ENCODE results near the gene RNASEH1. TPM values are rescaled to one million over a fixed set of nuclear protein-coding genes. Genes with fewer than 3 reads are reported as not detected.

The RNASEH1 gene
- total RNA-seq, 1 experiment from 2014 or later = 38.2 TPM

- intact Hi-C loops (cut with micrococcal nuclease) = no loop called here
- DNase-seq (ENCODE audit: low read depth, low spot score) = no peak
- Histone ChIP-seq H3K9me3 (ENCODE audit: control insufficient read depth in 1 of 2, insufficient read depth in 1 of 2, low read depth in 1 of 2, low read length in 2 of 2) (no peaks in the 10 kb centered on the region), H3K27me3 (ENCODE audit: insufficient read depth, low read length) (no peaks in the 10 kb centered on the region), H2AFZ (ENCODE audit: low read depth, low read length, poor library complexity, severe bottlenecking) (no peak overlapping the region), H3K9me2 (ENCODE audit: insufficient read depth) (no peaks in the 10 kb centered on the region), H3K4me2 (ENCODE audit: low read length) (no peak overlapping the region), H3K36me3 (ENCODE audit: control insufficient read depth in 1 of 2, insufficient read depth in 2 of 2, low read length in 2 of 2) (0 out of 4 replicates have a peak, but pooled peaks cover 0 to 3% of the 10 kb centered on the region in 2 experiments), H3K9ac (ENCODE audit: low read length) (no peak overlapping the region), H4K20me1 (ENCODE audit: insufficient read depth) (no peaks in the 10 kb centered on the region), H3K4me3 (replicated peaks in 1 of 2; ENCODE audit: low read depth in 1 of 2, low read length in 2 of 2) (no peak overlapping the region), H3K79me2 (ENCODE audit: insufficient read depth, low read length) (no peaks in the 10 kb centered on the region), H3K27ac (ENCODE audit: low read depth, low read length) (no peak overlapping the region), H3K4me1 (ENCODE audit: control insufficient read depth in 1 of 2, insufficient read depth in 2 of 2, low read length in 2 of 2) (no peaks in the 10 kb centered on the region)
- BruUV-seq (replicated peaks) = no TSS peak
- RAD21 ChIA-PET (ENCODE audit: low non-redundant PET in 1 of 2, low total read pairs in 2 of 2, uncharacterized antibody in 2 of 2, unreplicated experiment in 2 of 2) = no interaction called here
- no peak for ATAC-seq
- POLR2A ChIA-PET = no interaction called here
- no peak for TF ChIP-seq ZBTB33 (IDR thresholded peaks at IDR 0.05; ENCODE audit: extremely low read depth, insufficient replicate concordance, low read length)
- TF ChIP-seq SRF (IDR thresholded peaks at IDR 0.05; ENCODE audit: low read depth) = no peak
- TF ChIP-seq SP1 (IDR thresholded peaks at IDR 0.05; ENCODE audit: low read depth) = no peak
- TF ChIP-seq ZNF274 (IDR thresholded peaks at IDR 0.05; ENCODE audit: low read depth, low read length) = no peak
- TF ChIP-seq SIN3A (IDR thresholded peaks at IDR 0.05; ENCODE audit: low read depth) = no peak
- no peak for TF ChIP-seq EZH2phosphoT487 (IDR thresholded peaks at IDR 0.05; ENCODE audit: borderline replicate concordance)
- no peak for TF ChIP-seq ELF1 (IDR thresholded peaks at IDR 0.05; ENCODE audit: borderline replicate concordance, low read depth)
- TF ChIP-seq ZFX (IDR thresholded peaks at IDR 0.05) = no peak
- no peak for TF ChIP-seq POLR2A (IDR thresholded peaks at IDR 0.05; ENCODE audit: borderline replicate concordance, extremely low read depth, insufficient read depth, insufficient read length)
- no peak for TF ChIP-seq REST (IDR thresholded peaks at IDR 0.05; ENCODE audit: low read depth)
- TF ChIP-seq EZH2 (IDR thresholded peaks at IDR 0.05) = no peak
- TF ChIP-seq JUND (IDR thresholded peaks at IDR 0.05) = no peak
- no peak for TF ChIP-seq EGR1 (IDR thresholded peaks at IDR 0.05; ENCODE audit: low read depth)
- no peak for TF ChIP-seq ATF3 (IDR thresholded peaks at IDR 0.05)
- TF ChIP-seq RAD21 (IDR thresholded peaks at IDR 0.05; ENCODE audit: low read depth) = no peak
- no peak for TF ChIP-seq CEBPB (IDR thresholded peaks at IDR 0.05; ENCODE audit: low read depth)
- TF ChIP-seq YY1 (IDR thresholded peaks at IDR 0.05; ENCODE audit: extremely low read depth, insufficient replicate concordance, low read depth, low read length) = no peak
- TF ChIP-seq CTCF (IDR thresholded peaks at IDR 0.05 in 2 of 3, conservative IDR thresholded peaks at IDR 0.05 in 1 of 3; ENCODE audit: borderline replicate concordance in 1 of 3, insufficient read depth in 1 of 3, low read depth in 2 of 3, low read length in 2 of 3) = no peak
- CTCF ChIA-PET = no interaction called here
Observed at GRCh38 chr2:3503483-3503882, 54.6 kb downstream of the RNASEH1 start.
